ENCODE results near the gene CLEC16A.

CLEC16A gene

GRCh38 chr16:11128211-11129141, 184.1 kb downstream of the CLEC16A start:
- no peak for DNase-seq

GRCh38 chr16:11129378-11129781, 185.0 kb downstream of the CLEC16A start:
- DNase-seq, result no peak

GRCh38 chr16:11130978-11131665, 186.8 kb downstream of the CLEC16A start:
- no peak for DNase-seq

- DNase-seq, result no peak
These were observed 187.3 kb downstream of the CLEC16A start for GRCh38 chr16:11131706-11132105.

- DNase-seq, result no peak
These were observed 189.1 kb downstream of the CLEC16A start for GRCh38 chr16:11133344-11133943.

- no peak for DNase-seq
These were observed 190.5 kb downstream of the CLEC16A start for GRCh38 chr16:11134722-11135463.

- DNase-seq, result no peak
These were observed 191.2 kb downstream of the CLEC16A start for GRCh38 chr16:11135464-11135973.

- DNase-seq, result no peak
These were observed 192.2 kb downstream of the CLEC16A start for GRCh38 chr16:11136600-11136999.

GRCh38 chr16:11138022-11138768, 193.8 kb downstream of the CLEC16A start:
- no peak for DNase-seq

- DNase-seq, result no peak
These were observed 194.5 kb downstream of the CLEC16A start for GRCh38 chr16:11138769-11139325.

GRCh38 chr16:11139326-11140097, 195.1 kb downstream of the CLEC16A start:
- no peak for DNase-seq

GRCh38 chr16:11140098-11140375, 195.7 kb downstream of the CLEC16A start:
- no peak for DNase-seq

GRCh38 chr16:11140466-11140865, 196.1 kb downstream of the CLEC16A start:
- no peak for DNase-seq

- no peak for DNase-seq
These were observed 196.5 kb downstream of the CLEC16A start for GRCh38 chr16:11140867-11141266.

- DNase-seq, result no peak
These were observed 197.3 kb downstream of the CLEC16A start for GRCh38 chr16:11141409-11142260.

GRCh38 chr16:11142261-11142630, 197.9 kb downstream of the CLEC16A start:
- no peak for DNase-seq

- DNase-seq, result no peak
These were observed 198.6 kb downstream of the CLEC16A start for GRCh38 chr16:11142951-11143350.

- no peak for DNase-seq
These were observed 199.1 kb downstream of the CLEC16A start for GRCh38 chr16:11143372-11144035.

- DNase-seq, result no peak
These were observed 199.8 kb downstream of the CLEC16A start for GRCh38 chr16:11144122-11144521.
